ENCODE measurements around the gene TOMM5. TPM values are rescaled to one million over a fixed set of nuclear protein-coding genes. Genes with fewer than 3 reads are reported as not detected.

The TOMM5 gene
- total RNA-seq: 100 to 1,000 TPM in 1 of 3 donors, 10 to 100 TPM in 2; 71.9 to 105 (median 72.0) TPM

GRCh38 chr9:37592108-37592951, at the start of gene TOMM5:
TOMM5 (minus strand) TSS chr9:37592597; CDS start chr9:37592532, 65 bp downstream.
- DNase-seq (ENCODE audit: low spot score in 2 of 2): peak; percentile 87 to 90
- Histone ChIP-seq H3K36me3 (no peaks in the 10 kb centered on the region), H3K27ac (peak within 1 kb of the TSS; percentile 83 to 88), H3K4me3 (peak within 1 kb of the TSS; percentile 80 to 94 (median 87)), H3K9me3 (no peaks in the 10 kb centered on the region), H3K4me1 (no peaks in the 10 kb centered on the region), H3K27me3 (no peaks in the 10 kb centered on the region)
- peak; percentile 75 for TF ChIP-seq POLR2A (IDR thresholded peaks at IDR 0.05)
- TF ChIP-seq CTCF (IDR thresholded peaks at IDR 0.05): no peak
- peak; percentile 95 to 97 (median 96) for TF ChIP-seq POLR2AphosphoS5 (IDR thresholded peaks at IDR 0.05)
- intact Hi-C loops (cut with DNase I; ENCODE audit: low total_unique reads): loop anchor here (10.0 kb wide), 1 partner anchor 108 kb away; the partner anchor contains the start of gene POLR1E

GRCh38 chr9:37641331-37641730, 48.9 kb upstream of the TOMM5 start:
- Histone ChIP-seq H3K27ac (no peak overlapping the region), H3K4me1 (no peaks in the 10 kb centered on the region), H3K4me3 (no peak overlapping the region), H3K27me3 (peaks cover 0 to 7% of the 10 kb centered on the region in 2 donors), H3K36me3 (no peaks in the 10 kb centered on the region), H3K9me3 (no peaks in the 10 kb centered on the region)
- DNase-seq (ENCODE audit: low spot score in 2 of 2): no peak
- no peak for TF ChIP-seq CTCF (IDR thresholded peaks at IDR 0.05)
- no peak for TF ChIP-seq POLR2AphosphoS5 (IDR thresholded peaks at IDR 0.05)
- no peak for TF ChIP-seq POLR2A (IDR thresholded peaks at IDR 0.05)
- intact Hi-C loops (cut with DNase I; ENCODE audit: low total_unique reads): no loop called here

GRCh38 chr9:37640246-37640645, 47.8 kb upstream of the TOMM5 start:
- intact Hi-C loops (cut with DNase I; ENCODE audit: low total_unique reads): no loop called here

GRCh38 chr9:37639841-37640240, 47.4 kb upstream of the TOMM5 start:
- Histone ChIP-seq H3K27ac (no peak overlapping the region), H3K27me3 (peaks cover 0 to 7% of the 10 kb centered on the region in 2 donors), H3K4me3 (no peak overlapping the region), H3K9me3 (no peaks in the 10 kb centered on the region), H3K4me1 (no peaks in the 10 kb centered on the region), H3K36me3 (no peaks in the 10 kb centered on the region)
- intact Hi-C loops (cut with DNase I; ENCODE audit: low total_unique reads): no loop called here
- no peak for DNase-seq (ENCODE audit: low spot score in 2 of 2)
- TF ChIP-seq POLR2AphosphoS5 (IDR thresholded peaks at IDR 0.05) (no peak), CTCF (IDR thresholded peaks at IDR 0.05) (no peak), POLR2A (IDR thresholded peaks at IDR 0.05) (no peak)

More at GRCh38 chr9:37640246-37640645, 47.8 kb upstream of the TOMM5 start:
- Histone ChIP-seq H3K27me3 (peaks cover 0 to 7% of the 10 kb centered on the region in 2 donors), H3K4me3 (no peak overlapping the region), H3K27ac (no peak overlapping the region), H3K4me1 (no peaks in the 10 kb centered on the region), H3K36me3 (no peaks in the 10 kb centered on the region), H3K9me3 (no peaks in the 10 kb centered on the region)
- no peak for DNase-seq (ENCODE audit: low spot score in 2 of 2)
- no peak for TF ChIP-seq POLR2A (IDR thresholded peaks at IDR 0.05)
- TF ChIP-seq POLR2AphosphoS5 (IDR thresholded peaks at IDR 0.05): no peak
- TF ChIP-seq CTCF (IDR thresholded peaks at IDR 0.05): no peak

- no peaks in the 10 kb centered on the region for H3K36me3 ChIP-seq
- H3K9me3 ChIP-seq: no peaks in the 10 kb centered on the region
- no peaks in the 10 kb centered on the region for H3K4me1 ChIP-seq
- TF ChIP-seq POLR2A (IDR thresholded peaks at IDR 0.05) (no peak), CTCF (IDR thresholded peaks at IDR 0.05) (no peak), POLR2AphosphoS5 (IDR thresholded peaks at IDR 0.05) (no peak)
- H3K4me3 ChIP-seq: no peak overlapping the region
- H3K27me3 ChIP-seq: peaks cover 0 to 5% of the 10 kb centered on the region in 2 donors
- no peak overlapping the region for H3K27ac ChIP-seq
- intact Hi-C loops (cut with DNase I; ENCODE audit: low total_unique reads): no loop called here
- DNase-seq (ENCODE audit: low spot score in 2 of 2): no peak
These were observed 46.8 kb upstream of the TOMM5 start for GRCh38 chr9:37639109-37639762.
